ENCODE measurements around the gene ZNF816.
"Not testable (repeated sequence)": the region's sequence is repeated elsewhere in the genome, so short reads cannot be mapped to it uniquely, and the experiment has no call there.

Gene ZNF816

GRCh38 chr19:52936151-52936953 is 26.3 kb downstream of the ZNF816 start:
- DNase-seq (ENCODE audit: low read depth in 2 of 2, low spot score in 1 of 2): no peak

- no peak for DNase-seq (ENCODE audit: low read depth in 2 of 2, low spot score in 1 of 2)
These were observed 27.2 kb downstream of the ZNF816 start for GRCh38 chr19:52935434-52935833.

DNA sequence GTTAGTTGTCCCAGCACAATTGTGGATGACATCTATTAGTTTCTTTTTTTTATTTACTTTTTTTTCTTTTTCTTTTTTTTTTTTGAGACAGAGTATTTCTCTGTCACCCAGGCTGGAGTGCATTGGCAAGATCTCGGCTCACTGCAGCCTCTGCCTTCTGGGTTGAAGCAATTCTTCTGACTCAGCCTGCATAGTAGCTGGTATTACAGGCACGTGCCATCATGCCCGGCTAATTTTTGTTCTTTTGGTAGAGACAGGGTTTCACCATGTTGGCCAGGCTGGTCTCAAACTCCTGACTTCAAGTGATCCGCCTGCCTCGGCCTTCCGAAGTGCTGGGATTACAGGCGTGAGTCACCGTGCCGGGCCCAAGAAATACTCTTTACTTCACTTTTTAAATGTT is 38.0 kb downstream of the ZNF816 start:
- DNase-seq (ENCODE audit: low read depth in 2 of 2, low spot score in 1 of 2): not testable (repeated sequence)

DNA sequence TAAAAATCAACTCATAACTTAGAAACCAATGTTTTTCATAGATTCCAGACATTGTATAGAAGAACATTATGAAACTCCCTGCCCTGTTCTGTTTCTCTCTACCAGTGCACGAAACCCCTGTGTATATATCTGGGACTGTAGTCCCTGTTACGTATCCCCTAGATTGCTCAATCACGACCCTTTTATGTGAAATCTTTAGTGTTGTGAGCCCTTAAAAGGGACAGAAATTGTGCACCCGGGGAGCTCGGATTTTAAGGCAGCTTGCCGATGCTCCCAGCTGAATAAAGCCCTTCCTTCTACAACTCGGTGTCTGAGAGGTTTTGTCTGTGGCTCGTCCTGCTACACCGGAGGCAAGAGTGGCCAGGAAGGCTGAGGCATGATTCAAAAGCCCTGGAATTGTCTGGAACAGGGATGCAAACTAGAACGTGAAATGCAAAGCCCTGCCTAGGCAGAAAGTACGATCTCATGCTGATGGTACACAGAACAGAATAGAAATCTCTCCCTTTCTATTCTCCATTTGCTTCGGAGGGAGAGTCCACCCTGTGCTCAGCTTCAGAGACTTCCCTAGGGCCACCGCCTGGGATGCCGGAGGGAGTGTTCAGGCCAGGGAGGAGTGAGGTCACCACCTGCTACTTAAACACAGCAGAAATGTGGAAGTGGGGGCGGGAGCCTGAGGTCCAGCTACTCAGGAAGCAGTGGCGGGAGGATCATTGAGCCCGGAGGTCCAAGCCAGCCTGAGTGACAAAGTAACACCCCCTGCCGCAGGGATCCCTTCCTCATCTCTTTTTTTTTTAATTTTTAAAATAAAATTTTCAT is 38.7 kb downstream of the ZNF816 start:
- no peak for DNase-seq (ENCODE audit: low read depth in 2 of 2, low spot score in 1 of 2)

GRCh38 chr19:52922841-52923777 is 39.6 kb downstream of the ZNF816 start, which contains the start of gene ZNF888:
ZNF888 (minus strand) TSS chr19:52923428; CDS start chr19:52917873, 5,555 bp downstream.
- peak; percentile 71 to 75 for DNase-seq (ENCODE audit: low read depth in 2 of 2, low spot score in 1 of 2)

GRCh38 chr19:52917531-52917930 is 45.1 kb downstream of the ZNF816 start:
- DNase-seq (ENCODE audit: low read depth in 2 of 2, low spot score in 1 of 2): no peak

- DNase-seq (ENCODE audit: low read depth in 2 of 2, low spot score in 1 of 2): no peak
These were observed 52.0 kb downstream of the ZNF816 start for GRCh38 chr19:52910648-52911047.

DNA sequence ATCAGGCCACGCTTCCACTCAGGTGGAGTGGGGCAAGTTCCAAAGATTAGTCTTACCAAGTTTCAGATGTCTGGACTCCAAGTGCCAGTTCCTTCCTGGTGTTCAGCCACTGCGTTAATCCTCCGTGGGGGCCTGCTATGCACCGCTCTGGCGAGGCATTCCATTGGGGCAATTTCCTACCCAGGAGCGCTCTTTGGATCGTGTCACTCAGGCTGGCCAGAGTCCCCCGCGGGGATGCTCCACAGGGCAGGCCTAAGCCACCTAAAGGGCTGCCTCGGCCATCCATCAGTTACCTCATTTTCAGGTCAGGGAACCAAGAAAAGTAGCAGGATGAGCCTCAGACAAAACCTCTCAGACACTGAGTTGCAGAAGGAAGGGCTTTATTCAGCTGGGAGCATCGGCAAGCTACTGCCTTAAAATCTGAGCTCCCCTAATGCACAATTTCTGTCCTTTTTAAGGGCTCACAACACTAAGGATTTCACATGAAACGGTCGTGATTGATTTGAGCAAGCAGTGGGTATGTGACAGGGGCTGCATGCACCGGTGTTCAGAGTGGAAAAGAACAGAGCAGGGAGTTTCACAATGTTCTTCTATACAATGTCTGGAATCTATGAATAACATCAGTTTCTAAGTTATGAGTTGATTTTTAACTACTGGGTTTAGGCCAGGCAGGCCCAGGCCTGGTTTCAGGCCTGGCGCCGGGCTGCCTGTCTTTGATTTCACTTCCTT is 58.5 kb downstream of the ZNF816 start:
- not testable (repeated sequence) for DNase-seq (ENCODE audit: low read depth in 2 of 2, low spot score in 1 of 2)

- DNase-seq (ENCODE audit: low read depth in 2 of 2, low spot score in 1 of 2): no peak
These were observed 60.8 kb downstream of the ZNF816 start for GRCh38 chr19:52901842-52902241.

All from stimulated activated CD8-positive, alpha-beta memory T cell treated with anti-CD3 and anti-CD28 coated beads, Interleukin-4, amount 100 ng/mL, for 1 hour (primary cell).